GM19324 (cell line): ENCODE measurements around the gene TAF6L.
"Not testable (repeated sequence)": the region's sequence is repeated elsewhere in the genome, so short reads cannot be mapped to it uniquely, and the experiment has no call there.

Experiments used
- ATAC-seq: cut with Tn5 transposase; IDR thresholded peaks from one replicate; pipeline ENCODE4 v1.9.1; 2021; ENCODE audit warnings: mild to moderate bottlenecking, moderate library complexity; ENCODE audit not compliant: unreplicated experiment, low FRiP score

Gene TAF6L

GRCh38 chr11:62804310-62805075, 33.3 kb downstream of the TAF6L start:
- no peak for ATAC-seq

GRCh38 chr11:62805076-62805892, 34.1 kb downstream of the TAF6L start, which contains the start of gene NXF1:
NXF1 (minus strand) TSS chr11:62805440; CDS start chr11:62805356, 84 bp downstream.
- ATAC-seq = peak; percentile 94

- ATAC-seq = no peak
These were observed 34.8 kb downstream of the TAF6L start for GRCh38 chr11:62805961-62806441.

GRCh38 chr11:62806611-62807121, 35.5 kb downstream of the TAF6L start:
- ATAC-seq = no peak

- no peak for ATAC-seq
These were observed 39.6 kb downstream of the TAF6L start for GRCh38 chr11:62810748-62811147.

- ATAC-seq = no peak
These were observed 40.5 kb downstream of the TAF6L start for GRCh38 chr11:62811659-62812058.

- ATAC-seq = no peak
These were observed 45.4 kb downstream of the TAF6L start for GRCh38 chr11:62816557-62816956.

GRCh38 chr11:62817129-62817528, 45.9 kb downstream of the TAF6L start:
- no peak for ATAC-seq

GRCh38 chr11:62823677-62824076, 52.5 kb downstream of the TAF6L start:
- ATAC-seq = no peak

- ATAC-seq = not testable (repeated sequence)
These were observed 56.9 kb downstream of the TAF6L start for GRCh38 chr11:62828130-62828529.

- ATAC-seq = no peak
These were observed 59.8 kb downstream of the TAF6L start for GRCh38 chr11:62830904-62831519.

- ATAC-seq = peak; percentile 90
These were observed 60.5 kb downstream of the TAF6L start, which contains the start of gene STX5 for GRCh38 chr11:62831520-62832335. STX5 (minus strand) TSS chr11:62832051; CDS start chr11:62831243, 808 bp downstream.

- ATAC-seq = peak; percentile 14
These were observed 61.4 kb downstream of the TAF6L start, which contains the start of gene TEX54 for GRCh38 chr11:62832336-62833234. TEX54 (minus strand) TSS chr11:62832841.

- no peak for ATAC-seq
These were observed 64.1 kb downstream of the TAF6L start for GRCh38 chr11:62835336-62835735.
